Midbrain (tissue), 1 donor: Measurements from ENCODE around the gene EHBP1.

ENCODE experiments used
- DNase-seq: peaks from one replicate; lab custom pipeline; 2025; lab: John Stamatoyannopoulos, UW

Gene EHBP1

GRCh38 chr2:62964050-62964449 lies 258.5 kb downstream of the EHBP1 start:
- no peak for DNase-seq

- no peak for DNase-seq
Observed at GRCh38 chr2:62964671-62965070, 259.2 kb downstream of the EHBP1 start.

- DNase-seq = no peak
Observed at GRCh38 chr2:62966991-62967390, 261.5 kb downstream of the EHBP1 start.

- no peak for DNase-seq
Observed at GRCh38 chr2:62968168-62968567, 262.7 kb downstream of the EHBP1 start.

GRCh38 chr2:62968668-62969067 lies 263.2 kb downstream of the EHBP1 start:
- DNase-seq = no peak

GRCh38 chr2:62971936-62972335 lies 266.4 kb downstream of the EHBP1 start:
- no peak for DNase-seq

GRCh38 chr2:62972601-62973000 lies 267.1 kb downstream of the EHBP1 start:
- DNase-seq = no peak

GRCh38 chr2:62974999-62975398 lies 269.5 kb downstream of the EHBP1 start:
- DNase-seq = no peak

GRCh38 chr2:62991605-62992004 lies 286.1 kb downstream of the EHBP1 start:
- no peak for DNase-seq

- DNase-seq = peak; percentile 7
Observed at GRCh38 chr2:62992561-62992960, 287.0 kb downstream of the EHBP1 start.

GRCh38 chr2:62994206-62994605 lies 288.7 kb downstream of the EHBP1 start:
- DNase-seq = no peak

- no peak for DNase-seq
Observed at GRCh38 chr2:62996534-62997186, 291.1 kb downstream of the EHBP1 start.

- DNase-seq = no peak
Observed at GRCh38 chr2:62998949-62999348, 293.4 kb downstream of the EHBP1 start.

GRCh38 chr2:62999905-63000304 lies 294.4 kb downstream of the EHBP1 start:
- DNase-seq = no peak

GRCh38 chr2:63000801-63001200 lies 295.3 kb downstream of the EHBP1 start:
- no peak for DNase-seq

- no peak for DNase-seq
Observed at GRCh38 chr2:63001576-63001975, 296.1 kb downstream of the EHBP1 start.

- no peak for DNase-seq
Observed at GRCh38 chr2:63003351-63003750, 297.8 kb downstream of the EHBP1 start.

- no peak for DNase-seq
Observed at GRCh38 chr2:63007813-63008458, 302.4 kb downstream of the EHBP1 start.

GRCh38 chr2:63008838-63009237 lies 303.3 kb downstream of the EHBP1 start:
- DNase-seq = no peak

- no peak for DNase-seq
Observed at GRCh38 chr2:63009490-63009889, 304.0 kb downstream of the EHBP1 start.

GRCh38 chr2:63012541-63012940 lies 307.0 kb downstream of the EHBP1 start:
- no peak for DNase-seq

- DNase-seq = no peak
Observed at GRCh38 chr2:63013438-63013837, 307.9 kb downstream of the EHBP1 start.

- no peak for DNase-seq
Observed at GRCh38 chr2:63015389-63015788, 309.9 kb downstream of the EHBP1 start.

- no peak for DNase-seq
Observed at GRCh38 chr2:63018439-63018838, 312.9 kb downstream of the EHBP1 start.
